Measurements from ENCODE around the gene OLR1. TPM values are rescaled to one million over a fixed set of nuclear protein-coding genes. Genes with fewer than 3 reads are reported as not detected.

Gene OLR1
- total RNA-seq, 1 experiment from 2014 or later: not detected

GRCh38 chr12:10165421-10165820 is 6.5 kb downstream of the OLR1 start:
- no peaks in the 10 kb centered on the region for H3K4me1 Mint-ChIP-seq
- ChIA-PET CTCF (no interaction called here), POLR2A (no interaction called here)
- no peaks in the 10 kb centered on the region; the same call in 1 of the 2 replicates for H3K27me3 Mint-ChIP-seq (ENCODE audit: low read depth)
- no peaks in the 10 kb centered on the region for H3K9me3 Mint-ChIP-seq
- TF ChIP-seq CREB1 (CRISPR knock-in tag; IDR thresholded peaks at IDR 0.05): no peak
- ATAC-seq (no peak), DNase-seq (ENCODE audit: low spot score) (no peak)
- no peaks in the 10 kb centered on the region for H3K36me3 Mint-ChIP-seq
- no peak overlapping the region for H3K27ac Mint-ChIP-seq
- no peak overlapping the region for H3K4me3 Mint-ChIP-seq

- H3K36me3 Mint-ChIP-seq: no peaks in the 10 kb centered on the region
- DNase-seq (ENCODE audit: low spot score) (no peak), ATAC-seq (no peak)
- TF ChIP-seq CTCF (IDR thresholded peaks at IDR 0.05) (no peak), ATF6 (CRISPR knock-in tag; IDR thresholded peaks at IDR 0.05) (no peak), RORB (CRISPR knock-in tag; IDR thresholded peaks at IDR 0.05) (no peak), NR3C1 (CRISPR knock-in tag; conservative IDR thresholded peaks at IDR 0.05; ENCODE audit: low read depth) (no peak), HMGA2 (CRISPR knock-in tag; IDR thresholded peaks at IDR 0.05) (no peak), ATF3 (CRISPR knock-in tag; conservative IDR thresholded peaks at IDR 0.05) (no peak), IRF2 (CRISPR knock-in tag; IDR thresholded peaks at IDR 0.05; ENCODE audit: borderline replicate concordance, low read depth) (no peak)
- H3K27me3 Mint-ChIP-seq (ENCODE audit: low read depth): no peaks in the 10 kb centered on the region; the same call in 1 of the 2 replicates
- ChIA-PET CTCF (interaction anchor here (1.9 kb wide), 1 partner anchor 10 kb away, joined by 10 read pairs; no protein-coding TSS in a partner anchor), POLR2A (no interaction called here)
- H3K27ac Mint-ChIP-seq: no peak overlapping the region
- H3K9me3 Mint-ChIP-seq: no peaks in the 10 kb centered on the region
- H3K4me3 Mint-ChIP-seq: no peak overlapping the region
- no peaks in the 10 kb centered on the region for H3K4me1 Mint-ChIP-seq
These were observed 8.8 kb downstream of the OLR1 start for GRCh38 chr12:10163084-10163483.

- no peaks in the 10 kb centered on the region for H3K9me3 Mint-ChIP-seq
- TF ChIP-seq ARID4B (CRISPR knock-in tag; IDR thresholded peaks at IDR 0.05; ENCODE audit: borderline replicate concordance) (no peak), MAX (CRISPR knock-in tag; IDR thresholded peaks at IDR 0.05) (no peak), ZNF317 (CRISPR knock-in tag; IDR thresholded peaks at IDR 0.05; ENCODE audit: borderline replicate concordance, low read depth) (no peak), FOXJ3 (CRISPR knock-in tag; IDR thresholded peaks at IDR 0.05; ENCODE audit: borderline replicate concordance) (no peak), AFF4 (CRISPR knock-in tag; IDR thresholded peaks at IDR 0.05; ENCODE audit: borderline replicate concordance) (no peak), ZNF219 (CRISPR knock-in tag; IDR thresholded peaks at IDR 0.05; ENCODE audit: borderline replicate concordance) (no peak), KAT7 (CRISPR knock-in tag; IDR thresholded peaks at IDR 0.05; ENCODE audit: borderline replicate concordance) (no peak), GABPB1 (CRISPR knock-in tag; IDR thresholded peaks at IDR 0.05) (no peak), GTF2I (CRISPR knock-in tag; conservative IDR thresholded peaks at IDR 0.05) (no peak)
- H3K36me3 Mint-ChIP-seq: no peaks in the 10 kb centered on the region
- no peak overlapping the region for H3K27ac Mint-ChIP-seq
- no peak for ATAC-seq
- H3K4me1 Mint-ChIP-seq: no peaks in the 10 kb centered on the region
- no peaks in the 10 kb centered on the region for H3K27me3 Mint-ChIP-seq (ENCODE audit: low read depth)
- DNase-seq (ENCODE audit: low spot score): no peak
- CTCF ChIA-PET: no interaction called here
- POLR2A ChIA-PET: no interaction called here
- H3K4me3 Mint-ChIP-seq: no peak overlapping the region
These were observed 11.1 kb downstream of the OLR1 start for GRCh38 chr12:10160617-10161385.
